GM12878 (cell line): ENCODE data around the gene SFSWAP. TPM values are rescaled to one million over a fixed set of nuclear protein-coding genes. Genes with fewer than 3 reads are reported as not detected.

Experiments
- ATAC-seq: fragments of 200-7000 bp; cut with Tn5 transposase; 3 replicates; pipeline ENCODE4 v1.9.1; 2020; ENCODE audit warnings: mild to moderate bottlenecking, moderate library complexity
- BruUV-seq: library from RNA; stranded (reverse); fragments of 400-500 nt; replicated peaks from 2 replicates; lab custom pipeline; 2021; lab: Mats Ljungman, UMichigan
- CTCF ChIA-PET: fragments of 300-600 bp; sonication (Branson Sonifier 250); formaldehyde crosslinking; extraction: SDS; loops from one replicate; lab custom pipeline; 2021; ENCODE audit warnings: inconsistent platforms; lab: Yijun Ruan, JAX
- POLR2A ChIA-PET: fragments of 350-600 bp; formaldehyde crosslinking; extraction: SDS; loops from one replicate; lab custom pipeline; 2021; ENCODE audit warnings: inconsistent platforms; lab: Charles Lee
- RAD21 ChIA-PET: fragments of 300-600 bp; sonication (Branson Sonifier 250); formaldehyde crosslinking; loops from one replicate; lab custom pipeline; 2023; ENCODE audit warnings: antibody characterized with exemption; ENCODE audit not compliant: unreplicated experiment; lab: Charles Lee
- SMC1A ChIA-PET: fragments of 300-600 bp; sonication (Branson Sonifier 250); formaldehyde crosslinking; loops from one replicate; lab custom pipeline; 2023; ENCODE audit not compliant: unreplicated experiment, uncharacterized antibody; lab: Charles Lee
- DNase-seq: peaks from one replicate; pipeline ENCODE4 v3.0.0-alpha.2; 2011; ENCODE audit warnings: low read depth, low spot score
- FAIRE-seq: peaks from 3 replicates; lab custom pipeline; 2011; peaks lifted over from hg19 to GRCh38; lab: Jason Lieb, UNC
- H2AFZ ChIP-seq: 2 replicates; pipeline ENCODE4 v1.6.0; 2011; ENCODE audit warnings: low read depth, low read length, control low read depth; ENCODE audit not compliant: control insufficient read depth
- H3K27ac ChIP-seq: 2 replicates; pipeline ENCODE4 v1.5.1; 2011; ENCODE audit warnings: control low read depth; ENCODE audit not compliant: control insufficient read depth, insufficient read depth
- H3K27me3 ChIP-seq, 2 experiments: replicated peaks in 1 of 2; 2 replicates each; pipeline versions ENCODE4 v1.6.0 to v1.6.1; 2011; ENCODE audit warnings: low read length in 1 of 2; ENCODE audit not compliant: control insufficient read depth in 2 of 2, insufficient read depth in 2 of 2
- H3K36me3 ChIP-seq, 2 experiments: 2 replicates each; pipeline ENCODE4 v1.5.1; 2011; ENCODE audit warnings: low read length in 1 of 2; ENCODE audit not compliant: control insufficient read depth in 2 of 2, insufficient read depth in 2 of 2
- H3K4me1 ChIP-seq: 2 replicates; pipeline ENCODE4 v1.6.1; 2011; ENCODE audit warnings: mild to moderate bottlenecking, low read length, moderate library complexity, mixed read lengths; ENCODE audit not compliant: control insufficient read depth, insufficient read depth
- H3K4me2 ChIP-seq: 2 replicates; pipeline ENCODE4 v1.6.0; 2011; ENCODE audit warnings: control low read depth; ENCODE audit not compliant: control insufficient read depth, insufficient read depth
- H3K4me3 ChIP-seq: fragments of 200-600 bp; sonication (generic); 2 replicates; pipeline ENCODE4 v1.5.1; 2016
- H3K79me2 ChIP-seq: 2 replicates; pipeline ENCODE4 v1.6.0; 2011; ENCODE audit warnings: low read length; ENCODE audit not compliant: control insufficient read depth, insufficient read depth
- H3K9ac ChIP-seq: 2 replicates; pipeline ENCODE4 v1.8.0; 2011; ENCODE audit warnings: low read length, control low read depth, mixed read lengths; ENCODE audit not compliant: control insufficient read depth, insufficient read depth
- H3K9me3 ChIP-seq: replicated peaks from 3 replicates; pipeline ENCODE4 v1.5.1; 2011; ENCODE audit warnings: mild to moderate bottlenecking, low read length; ENCODE audit not compliant: control insufficient read depth, insufficient read depth
- H4K20me1 ChIP-seq: 2 replicates; pipeline ENCODE4 v1.6.0; 2011; ENCODE audit not compliant: control insufficient read depth, insufficient read depth
- EP300 ChIP-seq, 2 experiments: fragments of 150-350 bp in 1 of 2; IDR thresholded peaks; 2 replicates each; pipeline ENCODE4 v1.6.1; 2011 to 2012; ENCODE audit warnings: low read depth in 2 of 2, low read length in 2 of 2, borderline replicate concordance in 1 of 2, improper control_type of control experiment in 1 of 2, inconsistent platforms in 1 of 2; ENCODE audit not compliant: control insufficient read depth in 1 of 2
- RUNX3 ChIP-seq: IDR thresholded peaks from 2 replicates; pipeline ENCODE4 v1.6.1; 2012; ENCODE audit warnings: low read length, inconsistent platforms
- WGBS: methylation state at CpG from one replicate; pipeline ENCODE4 v1.1.6; 2016; ENCODE audit warnings: low lambda C conversion rate; ENCODE audit not compliant: insufficient replicate concordance, insufficient coverage; ENCODE audit errors: missing lambda C conversion rate; 5-methylcytosine and 5-hydroxymethylcytosine counted together
- in situ Hi-C: fragments of 300-500 bp; cut with MboI; formaldehyde crosslinking; loops from 9 replicates; pipeline ENCODE4 v1.14.3; 2018; ENCODE audit warnings: mixed read lengths
- intact Hi-C: fragments of 100-400 bp; cut with micrococcal nuclease; formaldehyde crosslinking; loops from one replicate; pipeline ENCODE4 v1.14.2; 2022; ENCODE audit not compliant: unreplicated experiment
- polyA plus RNA-seq, 11 experiments: library from polyadenylated mRNA; depleted of rRNA in 4 of 11; unstranded in 6 of 11; stranded (reverse) in 5 of 11; fragments of >200 nt; fragmentation: Nextera tagmentation in 4 of 11; fragmentation: Illumina TruSeq in 1 of 11; extraction: Ambion mirVana in 4 of 11; extraction: Trizol in 1 of 11; gene quantifications; 1 replicate in 1 of 11; 2 replicates in 10 of 11; pipeline versions ENCODE4 v1.2.1 to v1.2.3, GENCODE V29; 2011 to 2016; ENCODE audit warnings: inconsistent platforms in 2 of 11, missing spikeins in 2 of 11, low read depth in 1 of 11
- total RNA-seq, 4 experiments: library from RNA; depleted of rRNA in 3 of 4; stranded (reverse); fragments of >200 nt in 3 of 4; fragmentation: Illumina TruSeq in 1 of 4; extraction: Trizol in 1 of 4; gene quantifications; 2 replicates each; pipeline versions ENCODE4 v1.2.1 to v1.2.3, GENCODE V29; 2013 to 2021
- TF ChIP-seq, protein P1 (sequence below): fragments of 450-650 bp; IDR thresholded peaks from 2 replicates; pipeline ENCODE4 v1.6.1; 2017; ENCODE audit warnings: mild to moderate bottlenecking, moderate library complexity

The SFSWAP gene
- total and polyA plus RNA-seq, 10 of the 15 experiments (the other 5 are each of a cell fraction or from before 2014, with no cell fraction given) = 1.8 to 48.6 (median 25.0) TPM

DNA sequence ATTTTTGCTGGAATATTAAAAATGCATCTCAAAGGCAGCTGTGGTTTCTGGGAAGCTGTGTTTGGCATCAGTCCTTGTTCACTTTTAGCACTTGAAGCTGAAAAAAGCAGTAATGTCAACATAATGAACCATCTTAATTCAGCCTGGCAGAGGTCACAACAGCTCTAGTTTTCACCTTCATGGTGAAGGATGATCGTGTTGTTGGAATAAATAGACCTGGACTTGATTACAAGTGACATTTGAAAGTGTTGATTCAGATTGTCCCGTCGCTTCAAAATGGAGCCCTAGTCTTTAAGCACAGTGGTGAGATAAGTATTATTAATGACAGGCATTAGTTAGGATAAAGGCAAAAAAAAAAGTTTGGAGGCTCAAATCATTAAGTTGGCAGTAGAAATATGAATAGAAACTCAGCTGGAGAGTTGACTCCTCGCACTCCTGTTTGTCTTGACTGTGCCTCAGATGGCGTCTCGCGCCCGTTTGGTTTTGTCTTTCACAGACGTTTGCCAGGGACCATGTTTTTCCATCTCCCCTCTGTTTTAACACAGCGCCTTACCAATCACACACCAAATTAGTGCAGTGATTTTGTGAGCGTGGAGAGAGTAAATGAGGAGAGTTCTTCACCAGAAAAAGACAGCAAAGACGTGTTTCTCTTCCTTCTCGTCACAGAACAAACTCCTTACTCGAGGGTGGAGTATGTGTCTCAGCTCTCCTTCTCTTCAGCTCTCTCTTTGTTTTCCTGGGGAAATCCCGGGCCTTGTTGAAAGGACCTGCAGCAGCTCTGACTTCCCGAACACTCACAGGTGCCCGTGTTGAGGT lies 63.9 kb downstream of the SFSWAP start (continued):
- TF ChIP-seq, protein P1, sequence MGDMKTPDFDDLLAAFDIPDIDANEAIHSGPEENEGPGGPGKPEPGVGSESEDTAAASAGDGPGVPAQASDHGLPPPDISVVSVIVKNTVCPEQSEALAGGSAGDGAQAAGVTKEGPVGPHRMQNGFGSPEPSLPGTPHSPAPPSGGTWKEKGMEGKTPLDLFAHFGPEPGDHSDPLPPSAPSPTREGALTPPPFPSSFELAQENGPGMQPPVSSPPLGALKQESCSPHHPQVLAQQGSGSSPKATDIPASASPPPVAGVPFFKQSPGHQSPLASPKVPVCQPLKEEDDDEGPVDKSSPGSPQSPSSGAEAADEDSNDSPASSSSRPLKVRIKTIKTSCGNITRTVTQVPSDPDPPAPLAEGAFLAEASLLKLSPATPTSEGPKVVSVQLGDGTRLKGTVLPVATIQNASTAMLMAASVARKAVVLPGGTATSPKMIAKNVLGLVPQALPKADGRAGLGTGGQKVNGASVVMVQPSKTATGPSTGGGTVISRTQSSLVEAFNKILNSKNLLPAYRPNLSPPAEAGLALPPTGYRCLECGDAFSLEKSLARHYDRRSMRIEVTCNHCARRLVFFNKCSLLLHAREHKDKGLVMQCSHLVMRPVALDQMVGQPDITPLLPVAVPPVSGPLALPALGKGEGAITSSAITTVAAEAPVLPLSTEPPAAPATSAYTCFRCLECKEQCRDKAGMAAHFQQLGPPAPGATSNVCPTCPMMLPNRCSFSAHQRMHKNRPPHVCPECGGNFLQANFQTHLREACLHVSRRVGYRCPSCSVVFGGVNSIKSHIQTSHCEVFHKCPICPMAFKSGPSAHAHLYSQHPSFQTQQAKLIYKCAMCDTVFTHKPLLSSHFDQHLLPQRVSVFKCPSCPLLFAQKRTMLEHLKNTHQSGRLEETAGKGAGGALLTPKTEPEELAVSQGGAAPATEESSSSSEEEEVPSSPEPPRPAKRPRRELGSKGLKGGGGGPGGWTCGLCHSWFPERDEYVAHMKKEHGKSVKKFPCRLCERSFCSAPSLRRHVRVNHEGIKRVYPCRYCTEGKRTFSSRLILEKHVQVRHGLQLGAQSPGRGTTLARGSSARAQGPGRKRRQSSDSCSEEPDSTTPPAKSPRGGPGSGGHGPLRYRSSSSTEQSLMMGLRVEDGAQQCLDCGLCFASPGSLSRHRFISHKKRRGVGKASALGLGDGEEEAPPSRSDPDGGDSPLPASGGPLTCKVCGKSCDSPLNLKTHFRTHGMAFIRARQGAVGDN = no peak
- no peak for TF ChIP-seq RUNX3

- no peak overlapping the region for H2AFZ ChIP-seq
- intact Hi-C loops = loop anchor here (10.0 kb wide), 1 partner anchor 179 kb away; no protein-coding TSS in a partner anchor
- H3K27me3 ChIP-seq = no peaks in the 10 kb centered on the region
- peak overlapping the region; percentile 88 for H3K27ac ChIP-seq
- no TSS peak for BruUV-seq
- ATAC-seq = no peak
- ChIA-PET POLR2A (interaction anchor here (0.6 to 1.4 kb wide), 3 partner anchors 9 to 239 kb away, joined by 3 to 6 read pairs (median 3); no protein-coding TSS in a partner anchor), CTCF (interaction anchor here (0.6 to 2.5 kb wide), 5 partner anchors 8 to 535 kb away, joined by 3 to 13 read pairs (median 3); no protein-coding TSS in a partner anchor), RAD21 (interaction anchor here (1.5 kb wide), 1 partner anchor 683 kb away, joined by 5 read pairs; no protein-coding TSS in a partner anchor), SMC1A (interaction anchor here (1.7 to 1.8 kb wide), 2 partner anchors 10 to 21 kb away, joined by 6 to 8 read pairs; no protein-coding TSS in a partner anchor)
- no peaks in the 10 kb centered on the region for H3K9me3 ChIP-seq
- in situ Hi-C loops = no loop called here
- no peak overlapping the region for H3K9ac ChIP-seq
- no peaks in the 10 kb centered on the region for H4K20me1 ChIP-seq
- H3K4me1 ChIP-seq = peaks cover 40% of the 10 kb centered on the region
- H3K4me2 ChIP-seq = no peak overlapping the region
- FAIRE-seq = no peak
- no peak for TF ChIP-seq EP300 (IDR thresholded peaks at IDR 0.05; ENCODE audit: borderline replicate concordance in 1 of 2, control insufficient read depth in 1 of 2, low read depth in 2 of 2, low read length in 2 of 2)
- no peak overlapping the region for H3K4me3 ChIP-seq
- no peak for DNase-seq
- peaks cover 5 to 10% of the 10 kb centered on the region in 2 experiments for H3K36me3 ChIP-seq
- WGBS = 81% methylated on average over 17 of the region's 17 CpGs
- no peaks in the 10 kb centered on the region; the same call in 1 of the 2 replicates for H3K79me2 ChIP-seq
These were observed 64.7 kb downstream of the SFSWAP start for GRCh38 chr12:131775392-131776236.
